B cell (primary cell): ENCODE data around the gene PUS3. TPM values are rescaled to one million over a fixed set of nuclear protein-coding genes. Genes with fewer than 3 reads are reported as not detected.

ENCODE experiments used
- ATAC-seq: fragments of 200-7000 bp; cut with Tn5 transposase; one replicate; pipeline ENCODE4 v1.10.0; 2021; ENCODE audit warnings: low read depth, mild to moderate bottlenecking, moderate number of reproducible peaks, moderate library complexity
- CTCF ChIA-PET: fragments of 350-600 bp; sonication (Branson Sonifier 250); formaldehyde crosslinking; loops from one replicate; lab custom pipeline; 2021; ENCODE audit warnings: antibody characterized with exemption, inconsistent platforms; lab: Charles Lee
- POLR2A ChIA-PET: fragments of 350-600 bp; sonication (Branson Sonifier 250); formaldehyde crosslinking; loops from one replicate; lab custom pipeline; 2021; ENCODE audit warnings: antibody characterized with exemption; lab: Charles Lee
- DNase-seq: peaks from one replicate; pipeline ENCODE4 v3.0.0; 2013
- H2AFZ ChIP-seq: 2 replicates; pipeline ENCODE4 v1.6.1; 2012; ENCODE audit warnings: mild to moderate bottlenecking, low read depth, low read length; ENCODE audit not compliant: insufficient read depth, poor library complexity, severe bottlenecking
- H3K27ac ChIP-seq, 2 donors: 1 replicate in 1 of 2; 2 replicates in 1 of 2; pipeline ENCODE4 v1.5.1; 2012 to 2013; ENCODE audit warnings: low read length in 2 of 2, mild to moderate bottlenecking in 2 of 2, moderate library complexity in 1 of 2
- H3K27me3 ChIP-seq, 4 experiments: fragments of 200-600 bp in 1 of 4; sonication (generic) in 1 of 4; replicated peaks in 1 of 4; 1 replicate in 2 of 4; 2 replicates in 2 of 4; pipeline versions ENCODE4 v1.6.1 to v1.7.0; 2013 to 2016; ENCODE audit warnings: low read length in 3 of 4, mild to moderate bottlenecking in 2 of 4, mixed read lengths in 1 of 4, moderate library complexity in 1 of 4; ENCODE audit not compliant: insufficient read depth in 4 of 4, control insufficient read depth in 3 of 4; ENCODE audit errors: control extremely low read depth in 1 of 4
- H3K36me3 ChIP-seq, 2 experiments: replicated peaks in 1 of 2; 1 replicate in 1 of 2; 2 replicates in 1 of 2; pipeline versions ENCODE4 v1.6.1 to v1.7.1; 2013; ENCODE audit warnings: low read length in 1 of 2; ENCODE audit not compliant: insufficient read depth in 2 of 2, control insufficient read depth in 1 of 2; ENCODE audit errors: control extremely low read depth in 1 of 2, extremely low read depth in 1 of 2
- H3K4me1 ChIP-seq, 2 donors: fragments of 200-600 bp in 1 of 2; sonication (generic) in 1 of 2; 1 replicate in 1 of 2; 2 replicates in 1 of 2; pipeline versions ENCODE4 v1.5.1 to v1.6.1; 2013 to 2017; ENCODE audit warnings: low read length in 2 of 2; ENCODE audit not compliant: control insufficient read depth in 2 of 2, insufficient read depth in 2 of 2
- H3K4me2 ChIP-seq: replicated peaks from 2 replicates; pipeline ENCODE3; 2012; ENCODE audit warnings: mild to moderate bottlenecking, low read depth, low read length; ENCODE audit not compliant: poor library complexity, severe bottlenecking
- H3K4me3 ChIP-seq, 5 experiments: fragments of 200-600 bp in 1 of 5; sonication (generic) in 1 of 5; 1 replicate in 3 of 5; 2 replicates in 2 of 5; pipeline versions ENCODE4 v1.5.1 to v1.7.0; 2011 to 2016; ENCODE audit warnings: low read length in 4 of 5, mild to moderate bottlenecking in 4 of 5, low read depth in 2 of 5, control low read depth in 1 of 5, moderate library complexity in 1 of 5; ENCODE audit not compliant: insufficient read depth in 1 of 5; ENCODE audit errors: control extremely low read depth in 1 of 5, extremely low read depth in 1 of 5
- H3K79me2 ChIP-seq: fragments of 200-600 bp; sonication (generic); one replicate; pipeline ENCODE4 v1.6.0; 2016; ENCODE audit warnings: low read length; ENCODE audit not compliant: control insufficient read depth, insufficient read depth
- H3K9ac ChIP-seq: fragments of 200-600 bp; sonication (generic); 2 replicates; pipeline ENCODE4 v1.6.1; 2017; ENCODE audit warnings: mild to moderate bottlenecking, low read length, moderate library complexity
- H3K9me3 ChIP-seq, 3 donors: one replicate each; pipeline versions ENCODE4 v1.6.1 to v1.7.1; 2013; ENCODE audit warnings: low read length in 2 of 3; ENCODE audit not compliant: control insufficient read depth in 2 of 3, insufficient read depth in 1 of 3; ENCODE audit errors: control extremely low read depth in 1 of 3
- H4K20me1 ChIP-seq: 2 replicates; pipeline ENCODE4 v1.6.0; 2012; ENCODE audit warnings: mild to moderate bottlenecking, low read length; ENCODE audit not compliant: insufficient read depth, control insufficient read depth, poor library complexity, severe bottlenecking
- H3K27ac Mint-ChIP-seq: one replicate; pipeline ENCODE4 v1.8.0; 2021; ENCODE audit warnings: mixed read lengths
- H3K27me3 Mint-ChIP-seq: one replicate; pipeline ENCODE4 v1.8.0; 2021; ENCODE audit warnings: mixed read lengths
- H3K4me1 Mint-ChIP-seq: one replicate; pipeline ENCODE4 v1.8.0; 2021; ENCODE audit warnings: mixed read lengths
- H3K4me3 Mint-ChIP-seq: one replicate; pipeline ENCODE4 v1.8.0; 2021; ENCODE audit warnings: mixed read lengths
- H3K9me3 Mint-ChIP-seq: one replicate; pipeline ENCODE4 v1.8.0; 2022; ENCODE audit warnings: mixed read lengths; ENCODE audit not compliant: insufficient read depth
- EZH2 ChIP-seq: IDR thresholded peaks from 2 replicates; pipeline ENCODE4 v1.6.1; 2012; ENCODE audit warnings: borderline replicate concordance, low read depth, mild to moderate bottlenecking, moderate library complexity, low read length; ENCODE audit not compliant: insufficient read depth, poor library complexity, severe bottlenecking
- WGBS: methylation state at CpG from one replicate; pipeline ENCODE4 v1.1.5; 2013; ENCODE audit warnings: missing lambda C conversion rate; ENCODE audit not compliant: insufficient coverage; 5-methylcytosine and 5-hydroxymethylcytosine counted together
- intact Hi-C: fragments of 100-400 bp; cut with micrococcal nuclease; formaldehyde crosslinking; loops from one replicate; pipeline ENCODE4 v1.10.0; 2022
- polyA plus RNA-seq: library from polyadenylated mRNA; depleted of rRNA; stranded (reverse); fragments of >200 nt; gene quantifications from 2 replicates; pipeline ENCODE4 v1.2.3, GENCODE V29; 2012
- total RNA-seq, 2 donors: library from RNA; stranded (reverse); fragments of 120-200 nt in 1 of 2; gene quantifications; 1 replicate in 1 of 2; 2 replicates in 1 of 2; pipeline versions ENCODE4 v1.2.3 to v1.2.4, GENCODE V29; 2013 to 2022
- TF ChIP-seq, protein P1 (sequence below): fragments of 200-600 bp; IDR thresholded peaks from one replicate; pipeline ENCODE4 v1.8.0; 2022; ENCODE audit warnings: antibody characterized with exemption, mild to moderate bottlenecking

PUS3 gene
- total and polyA plus RNA-seq, 2 donors (not counting 1 experiment from before 2014, with no cell fraction given) = 2.7 to 8.1 TPM

DNA sequence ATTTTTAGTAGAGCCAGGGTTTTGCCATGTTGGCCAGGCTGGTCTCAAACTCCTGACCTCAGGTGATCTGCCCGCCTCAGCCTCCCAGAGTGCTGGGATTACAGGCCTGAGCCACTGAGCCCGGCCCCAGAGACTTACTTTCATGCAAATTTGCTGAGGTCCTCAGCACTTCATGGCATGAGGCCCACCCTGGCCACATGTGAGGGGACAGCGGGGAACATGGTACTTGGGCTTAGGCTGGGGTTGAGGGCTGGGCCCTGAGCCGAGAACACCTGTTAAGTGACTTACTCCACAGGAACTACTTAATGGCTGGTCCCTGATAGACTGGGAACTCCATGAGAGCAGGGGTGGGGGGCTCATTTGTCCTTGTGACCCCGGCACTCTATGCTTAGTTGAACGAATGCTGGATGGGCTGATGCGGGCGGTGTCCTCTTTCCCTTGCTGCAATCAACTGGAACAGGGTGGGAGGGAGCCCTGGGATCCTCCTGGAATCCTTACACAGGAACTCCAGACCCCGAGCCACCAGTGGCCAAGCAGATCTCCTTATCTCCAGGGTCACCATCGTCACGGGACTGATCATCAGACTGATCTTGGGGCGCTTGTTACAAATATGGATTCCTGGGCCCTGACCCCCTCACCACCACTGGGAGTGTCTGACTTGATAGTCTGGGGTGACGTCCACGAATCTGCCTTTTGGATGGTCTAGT is 43.9 kb upstream of the PUS3 start:
- Histone ChIP-seq H3K9me3 (no peaks in the 10 kb centered on the region), H3K4me2 (no peak overlapping the region), H3K27ac (no peak overlapping the region), H3K27me3 (peaks cover 0 to 4% (median 0%) of the 10 kb centered on the region in 4 experiments), H2AFZ (no peak overlapping the region), H4K20me1 (no peaks in the 10 kb centered on the region), H3K4me1 (no peaks in the 10 kb centered on the region), H3K4me3 (no peak overlapping the region), H3K79me2 (no peaks in the 10 kb centered on the region), H3K9ac (no peak overlapping the region), H3K36me3 (no peaks in the 10 kb centered on the region)
- intact Hi-C loops = no loop called here
- Mint-ChIP-seq H3K27ac (no peak overlapping the region), H3K4me3 (no peak overlapping the region), H3K9me3 (no peaks in the 10 kb centered on the region), H3K27me3 (peaks cover 7% of the 10 kb centered on the region), H3K4me1 (no peaks in the 10 kb centered on the region)
- no peak for ATAC-seq
- 94% methylated on average over 10 of the region's 14 CpGs for WGBS
- CTCF ChIA-PET = no interaction called here
- POLR2A ChIA-PET = no interaction called here
- no peak for TF ChIP-seq EZH2
- TF ChIP-seq, protein P1, sequence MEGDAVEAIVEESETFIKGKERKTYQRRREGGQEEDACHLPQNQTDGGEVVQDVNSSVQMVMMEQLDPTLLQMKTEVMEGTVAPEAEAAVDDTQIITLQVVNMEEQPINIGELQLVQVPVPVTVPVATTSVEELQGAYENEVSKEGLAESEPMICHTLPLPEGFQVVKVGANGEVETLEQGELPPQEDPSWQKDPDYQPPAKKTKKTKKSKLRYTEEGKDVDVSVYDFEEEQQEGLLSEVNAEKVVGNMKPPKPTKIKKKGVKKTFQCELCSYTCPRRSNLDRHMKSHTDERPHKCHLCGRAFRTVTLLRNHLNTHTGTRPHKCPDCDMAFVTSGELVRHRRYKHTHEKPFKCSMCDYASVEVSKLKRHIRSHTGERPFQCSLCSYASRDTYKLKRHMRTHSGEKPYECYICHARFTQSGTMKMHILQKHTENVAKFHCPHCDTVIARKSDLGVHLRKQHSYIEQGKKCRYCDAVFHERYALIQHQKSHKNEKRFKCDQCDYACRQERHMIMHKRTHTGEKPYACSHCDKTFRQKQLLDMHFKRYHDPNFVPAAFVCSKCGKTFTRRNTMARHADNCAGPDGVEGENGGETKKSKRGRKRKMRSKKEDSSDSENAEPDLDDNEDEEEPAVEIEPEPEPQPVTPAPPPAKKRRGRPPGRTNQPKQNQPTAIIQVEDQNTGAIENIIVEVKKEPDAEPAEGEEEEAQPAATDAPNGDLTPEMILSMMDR = no peak
- DNase-seq = no peak

DNA sequence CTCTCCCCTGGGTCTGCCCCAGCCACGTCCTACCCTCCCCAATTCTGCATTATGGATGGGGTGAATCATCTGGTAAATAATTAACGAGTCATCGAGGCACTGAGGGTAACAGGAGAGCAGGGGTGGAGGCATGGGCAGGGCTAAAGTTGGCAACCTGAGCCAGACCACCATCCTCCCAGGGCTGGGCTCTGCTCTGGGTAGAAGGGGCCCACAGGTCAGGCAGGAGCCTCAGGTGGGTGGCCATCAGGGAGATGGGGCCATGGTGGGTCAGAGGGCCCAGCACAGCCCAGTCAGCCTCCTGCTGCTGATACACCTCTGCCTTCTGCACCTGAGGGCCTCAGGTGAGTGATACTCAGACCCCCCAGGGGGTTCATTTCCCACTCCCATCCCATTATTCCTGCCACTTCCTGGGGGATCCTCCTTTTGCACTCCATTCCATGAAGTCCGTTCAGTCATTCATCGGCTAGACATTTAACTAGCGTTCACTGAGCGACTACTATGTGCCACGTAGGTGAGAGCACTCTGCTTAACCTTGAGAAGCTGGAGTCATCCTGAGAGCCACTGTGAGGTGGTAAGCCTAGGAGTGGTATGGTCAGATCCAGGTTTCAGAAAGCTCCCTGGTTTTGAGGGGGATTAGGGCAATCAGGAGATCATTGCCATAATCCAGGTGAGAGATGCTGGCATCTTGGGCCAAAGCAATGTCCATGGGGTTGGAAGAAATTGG is 43.0 kb upstream of the PUS3 start, which contains the start of gene VSIG10L2:
Gene VSIG10L2, plus strand, starts transcription at position 248 of the 724 bp plus-strand sequence. Its CDS starts 12 bp downstream, at position 260.
- Mint-ChIP-seq H3K4me1 (no peaks in the 10 kb centered on the region), H3K4me3 (no peak within 1 kb of the TSS), H3K9me3 (no peaks in the 10 kb centered on the region), H3K27me3 (peaks cover 4% of the 10 kb centered on the region), H3K27ac (no peak within 1 kb of the TSS)
- Histone ChIP-seq H3K27ac (no peak within 1 kb of the TSS), H3K36me3 (no peaks in the 10 kb centered on the region), H3K9ac (no peak within 1 kb of the TSS), H3K4me3 (no peak within 1 kb of the TSS), H3K4me1 (no peaks in the 10 kb centered on the region), H3K9me3 (no peaks in the 10 kb centered on the region), H4K20me1 (no peaks in the 10 kb centered on the region), H2AFZ (no peak within 1 kb of the TSS), H3K4me2 (no peak within 1 kb of the TSS), H3K27me3 (peaks cover 0 to 4% (median 0%) of the 10 kb centered on the region in 4 experiments), H3K79me2 (no peaks in the 10 kb centered on the region)
- TF ChIP-seq, protein P1 = no peak
- no peak for TF ChIP-seq EZH2
- intact Hi-C loops = no loop called here
- WGBS = 89% methylated on average over 7 of the region's 8 CpGs
- CTCF ChIA-PET = interaction anchor here (1.4 kb wide), 1 partner anchor 248 kb away, joined by 4 read pairs; no protein-coding TSS in a partner anchor
- DNase-seq (no peak), ATAC-seq (no peak)
- POLR2A ChIA-PET = no interaction called here
